ENCODE data around the gene PLB1. TPM values are rescaled to one million over a fixed set of nuclear protein-coding genes. Genes with fewer than 3 reads are reported as not detected.

The PLB1 gene
- total and polyA plus RNA-seq, 2 experiments from 2014 or later, result 0.11 to 0.44 TPM

- Histone ChIP-seq H3K36me3 (ENCODE audit: low read depth) (no peaks in the 10 kb centered on the region), H3K9me2 (ENCODE audit: insufficient read depth) (no peaks in the 10 kb centered on the region), H3F3A (ENCODE audit: insufficient read depth) (0 out of 2 replicates have a peak, but pooled peaks cover 6% of the 10 kb centered on the region), H3K79me2 (ENCODE audit: insufficient read depth) (no peaks in the 10 kb centered on the region), H3K27me3 (replicated peaks; ENCODE audit: insufficient read depth) (no peaks in the 10 kb centered on the region), H3K27ac (no peak overlapping the region), H3K9ac (no peak overlapping the region), H3K9me3 (ENCODE audit: low read depth) (no peaks in the 10 kb centered on the region), H3K4me3 (no peak overlapping the region), H4K20me1 (ENCODE audit: insufficient read depth) (no peaks in the 10 kb centered on the region), H2AFZ (no peak overlapping the region), H3K4me1 (ENCODE audit: insufficient read depth) (peaks cover 23% of the 10 kb centered on the region), H3K4me2 (ENCODE audit: unreplicated experiment) (no peak overlapping the region)
- WGBS, 2 experiments (ENCODE audit: low coverage in 1 of 2, low lambda C conversion rate in 2 of 2, missing lambda C conversion rate in 2 of 2), result 94 to 95% methylated on average over 12 of the region's 12 CpGs
- DNase-seq, result no peak
- TF ChIP-seq EZH2 (IDR thresholded peaks at IDR 0.05; ENCODE audit: insufficient read depth, poor library complexity, severe bottlenecking) (no peak), EZH2phosphoT487 (IDR thresholded peaks at IDR 0.05; ENCODE audit: insufficient read depth, low read depth) (no peak)
- in situ Hi-C loops (cut with MboI), result no loop called here
Observed at GRCh38 chr2:28623582-28624405, 127.9 kb downstream of the PLB1 start.

- Histone ChIP-seq H4K20me1 (ENCODE audit: insufficient read depth) (no peaks in the 10 kb centered on the region), H3K9me3 (ENCODE audit: low read depth) (no peaks in the 10 kb centered on the region), H3K4me3 (no peak overlapping the region), H3K4me2 (ENCODE audit: unreplicated experiment) (no peak overlapping the region), H3K27me3 (replicated peaks; ENCODE audit: insufficient read depth) (no peaks in the 10 kb centered on the region), H3F3A (ENCODE audit: insufficient read depth) (0 out of 2 replicates have a peak, but pooled peaks cover 6% of the 10 kb centered on the region), H3K79me2 (ENCODE audit: insufficient read depth) (no peaks in the 10 kb centered on the region), H3K4me1 (ENCODE audit: insufficient read depth) (peaks cover 23% of the 10 kb centered on the region), H2AFZ (no peak overlapping the region), H3K9ac (no peak overlapping the region), H3K36me3 (ENCODE audit: low read depth) (no peaks in the 10 kb centered on the region), H3K27ac (no peak overlapping the region), H3K9me2 (ENCODE audit: insufficient read depth) (no peaks in the 10 kb centered on the region)
- TF ChIP-seq EZH2phosphoT487 (IDR thresholded peaks at IDR 0.05; ENCODE audit: insufficient read depth, low read depth) (no peak), EZH2 (IDR thresholded peaks at IDR 0.05; ENCODE audit: insufficient read depth, poor library complexity, severe bottlenecking) (no peak)
- 63 to 67% methylated on average over 2 of the region's 2 CpGs for WGBS, 2 experiments (ENCODE audit: low coverage in 1 of 2, low lambda C conversion rate in 2 of 2, missing lambda C conversion rate in 2 of 2)
- in situ Hi-C loops (cut with MboI), result no loop called here
- DNase-seq, result no peak
Observed at GRCh38 chr2:28624436-28624792, 128.6 kb downstream of the PLB1 start.

DNA sequence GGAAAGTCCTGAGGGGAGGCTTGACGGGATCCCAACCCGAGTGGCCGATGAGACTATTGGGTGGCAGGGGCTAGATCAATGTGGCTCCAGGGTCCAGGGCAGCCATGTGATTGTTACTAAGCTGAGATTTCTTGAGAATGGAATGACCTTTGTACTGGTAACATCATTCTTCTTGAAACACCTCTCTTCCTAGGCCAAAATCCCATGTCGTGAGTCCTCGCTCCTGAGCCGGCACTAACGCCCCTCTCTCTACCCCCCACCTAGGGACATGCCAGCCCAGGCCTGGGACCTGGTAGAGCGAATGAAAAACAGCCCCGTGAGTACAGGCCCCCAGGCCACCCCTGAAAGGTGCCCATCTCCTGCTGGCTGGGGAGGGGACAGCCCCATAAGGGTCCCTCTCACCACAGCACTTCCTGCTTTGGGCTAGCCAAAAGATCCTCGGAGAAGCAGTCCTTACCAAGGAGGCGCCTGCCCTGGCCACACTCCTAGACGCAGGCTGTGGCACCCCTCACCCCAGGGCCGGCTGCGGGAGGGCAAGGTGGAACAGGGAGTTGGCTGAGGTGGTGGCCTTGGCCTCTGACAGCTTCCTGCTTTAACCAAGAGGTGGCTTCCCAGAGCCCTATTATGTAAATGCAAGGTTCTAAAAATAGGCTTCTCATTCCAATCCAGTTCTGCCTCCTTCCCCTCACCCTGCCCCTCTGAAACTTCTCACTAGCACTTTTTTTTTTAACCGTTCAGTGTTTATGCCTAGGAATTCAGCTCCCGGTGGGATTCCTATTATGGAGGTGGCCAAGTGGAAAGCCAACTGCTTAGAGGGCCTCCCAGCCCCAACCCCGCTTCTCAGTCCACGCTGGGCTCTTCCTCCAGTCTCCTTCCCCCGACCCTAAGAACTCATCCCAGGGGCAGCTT lies 129.2 kb downstream of the PLB1 start:
- Histone ChIP-seq H3K9ac (no peak overlapping the region), H3K4me1 (ENCODE audit: insufficient read depth) (peaks cover 23% of the 10 kb centered on the region), H3K27ac (no peak overlapping the region), H3F3A (ENCODE audit: insufficient read depth) (0 out of 2 replicates have a peak, but pooled peaks cover 6% of the 10 kb centered on the region), H3K36me3 (ENCODE audit: low read depth) (no peaks in the 10 kb centered on the region), H3K9me3 (ENCODE audit: low read depth) (no peaks in the 10 kb centered on the region), H2AFZ (no peak overlapping the region), H3K4me2 (ENCODE audit: unreplicated experiment) (no peak overlapping the region), H4K20me1 (ENCODE audit: insufficient read depth) (no peaks in the 10 kb centered on the region), H3K79me2 (ENCODE audit: insufficient read depth) (no peaks in the 10 kb centered on the region), H3K9me2 (ENCODE audit: insufficient read depth) (no peaks in the 10 kb centered on the region), H3K4me3 (no peak overlapping the region), H3K27me3 (replicated peaks; ENCODE audit: insufficient read depth) (no peaks in the 10 kb centered on the region)
- peak; percentile 40 for DNase-seq
- TF ChIP-seq EZH2 (IDR thresholded peaks at IDR 0.05; ENCODE audit: insufficient read depth, poor library complexity, severe bottlenecking) (no peak), EZH2phosphoT487 (IDR thresholded peaks at IDR 0.05; ENCODE audit: insufficient read depth, low read depth) (no peak)
- in situ Hi-C loops (cut with MboI), result no loop called here
- WGBS, 2 experiments (ENCODE audit: low coverage in 1 of 2, low lambda C conversion rate in 2 of 2, missing lambda C conversion rate in 2 of 2), result 73 to 74% methylated on average over 19 of the region's 19 CpGs

- no peaks in the 10 kb centered on the region for H3K79me2 ChIP-seq (ENCODE audit: insufficient read depth)
- no peak overlapping the region for H3K9ac ChIP-seq
- TF ChIP-seq EZH2 (IDR thresholded peaks at IDR 0.05; ENCODE audit: insufficient read depth, poor library complexity, severe bottlenecking) (no peak), EZH2phosphoT487 (IDR thresholded peaks at IDR 0.05; ENCODE audit: insufficient read depth, low read depth) (no peak)
- H3F3A ChIP-seq (ENCODE audit: insufficient read depth), result 0 out of 2 replicates have a peak, but pooled peaks cover 6% of the 10 kb centered on the region
- H3K27ac ChIP-seq, result no peak overlapping the region
- H3K9me3 ChIP-seq (ENCODE audit: low read depth), result no peaks in the 10 kb centered on the region
- H3K4me1 ChIP-seq (ENCODE audit: insufficient read depth), result peaks cover 18% of the 10 kb centered on the region
- no peak overlapping the region for H2AFZ ChIP-seq
- in situ Hi-C loops (cut with MboI), result no loop called here
- no peaks in the 10 kb centered on the region for H3K36me3 ChIP-seq (ENCODE audit: low read depth)
- no peak for DNase-seq
- no peak overlapping the region for H3K4me3 ChIP-seq
- H3K4me2 ChIP-seq (ENCODE audit: unreplicated experiment), result no peak overlapping the region
- no peaks in the 10 kb centered on the region for H3K9me2 ChIP-seq (ENCODE audit: insufficient read depth)
- 90 to 93% methylated on average over 2 to 5 of the region's 5 CpGs for WGBS, 2 experiments (ENCODE audit: low coverage in 1 of 2, low lambda C conversion rate in 2 of 2, missing lambda C conversion rate in 2 of 2)
- no peaks in the 10 kb centered on the region for H4K20me1 ChIP-seq (ENCODE audit: insufficient read depth)
- H3K27me3 ChIP-seq (replicated peaks; ENCODE audit: insufficient read depth), result no peaks in the 10 kb centered on the region
Observed at GRCh38 chr2:28626376-28626775, 130.5 kb downstream of the PLB1 start.
